IMR-90 (cell line): Measurements from ENCODE around the gene ASF1B. TPM values are rescaled to one million over a fixed set of nuclear protein-coding genes. Genes with fewer than 3 reads are reported as not detected.

Source experiments
- ATAC-seq: fragments of 200-7000 bp; cut with Tn5 transposase; 2 replicates; pipeline ENCODE4 v1.9.1; 2020; ENCODE audit warnings: low read depth, mild to moderate bottlenecking, moderate library complexity
- BruUV-seq: library from RNA; stranded (reverse); fragments of 400-500 nt; replicated peaks from 2 replicates; lab custom pipeline; 2021; lab: Mats Ljungman, UMichigan
- CTCF ChIA-PET: fragments of 300-600 bp; formaldehyde crosslinking; extraction: SDS; loops from one replicate; lab custom pipeline; 2021; ENCODE audit warnings: antibody characterized with exemption; lab: Yijun Ruan, JAX
- POLR2A ChIA-PET: fragments of 300-600 bp; sonication (Branson Sonifier 250); formaldehyde crosslinking; loops from one replicate; lab custom pipeline; 2022; ENCODE audit warnings: antibody characterized with exemption; ENCODE audit not compliant: unreplicated experiment; lab: Charles Lee
- DNase-seq: peaks from one replicate; pipeline ENCODE4 v3.0.0; 2013
- H2AFZ ChIP-seq: replicated peaks from 2 replicates; pipeline ENCODE3; 2013; ENCODE audit warnings: low read length, mild to moderate bottlenecking; ENCODE audit not compliant: poor library complexity
- H2AK5ac ChIP-seq: 2 replicates; pipeline ENCODE4 v1.6.1; 2013; ENCODE audit warnings: low read depth, low read length, inconsistent platforms
- H2AK9ac ChIP-seq: replicated peaks from 2 replicates; pipeline ENCODE3; 2013; ENCODE audit warnings: mild to moderate bottlenecking, low read depth, low read length, moderate library complexity; ENCODE audit not compliant: poor library complexity
- H2BK120ac ChIP-seq: 2 replicates; pipeline ENCODE4 v1.6.1; 2013; ENCODE audit warnings: low read depth, low read length, inconsistent platforms
- H2BK15ac ChIP-seq: 3 replicates; pipeline ENCODE4 v1.6.1; 2013; ENCODE audit warnings: low read depth, low read length, inconsistent platforms
- H2BK20ac ChIP-seq: 2 replicates; pipeline ENCODE4 v1.6.1; 2013; ENCODE audit warnings: low read depth, mild to moderate bottlenecking, inconsistent platforms, low read length, moderate library complexity
- H2BK5ac ChIP-seq: 2 replicates; pipeline ENCODE4 v1.6.1; 2013; ENCODE audit warnings: mild to moderate bottlenecking, low read depth, low read length, inconsistent platforms; ENCODE audit not compliant: poor library complexity, severe bottlenecking
- H3K14ac ChIP-seq: replicated peaks from 2 replicates; pipeline ENCODE4 v1.6.1; 2013; ENCODE audit warnings: low read depth, low read length, inconsistent platforms
- H3K18ac ChIP-seq: 2 replicates; pipeline ENCODE4 v1.6.1; 2013; ENCODE audit warnings: low read depth, low read length, control low read depth
- H3K23ac ChIP-seq: 2 replicates; pipeline ENCODE4 v1.6.1; 2013; ENCODE audit warnings: low read depth, low read length, inconsistent platforms
- H3K27ac ChIP-seq: 2 replicates; pipeline ENCODE4 v1.5.1; 2013; ENCODE audit warnings: mild to moderate bottlenecking, control low read depth, low read length; ENCODE audit not compliant: insufficient read depth
- H3K27me3 ChIP-seq: 2 replicates; pipeline ENCODE4 v1.6.1; 2013; ENCODE audit warnings: low read length; ENCODE audit not compliant: control insufficient read depth, insufficient read depth
- H3K36me3 ChIP-seq: 2 replicates; pipeline ENCODE4 v1.6.1; 2013; ENCODE audit warnings: low read length, mixed read lengths; ENCODE audit not compliant: control insufficient read depth, insufficient read depth
- H3K4ac ChIP-seq: 2 replicates; pipeline ENCODE4 v1.6.1; 2013; ENCODE audit warnings: low read depth, low read length, inconsistent platforms
- H3K4me1 ChIP-seq: 2 replicates; pipeline ENCODE4 v1.6.1; 2013; ENCODE audit warnings: low read length, mixed read lengths; ENCODE audit not compliant: control insufficient read depth, insufficient read depth
- H3K4me2 ChIP-seq: 2 replicates; pipeline ENCODE4 v1.6.1; 2013; ENCODE audit warnings: low read depth, mild to moderate bottlenecking, control low read depth, low read length, moderate library complexity
- H3K4me3 ChIP-seq: 2 replicates; pipeline ENCODE4 v1.5.1; 2013; ENCODE audit warnings: low read depth, mild to moderate bottlenecking, control low read depth, low read length, moderate library complexity; ENCODE audit not compliant: insufficient read depth
- H3K56ac ChIP-seq: 2 replicates; pipeline ENCODE4 v1.6.1; 2013; ENCODE audit warnings: low read length, inconsistent platforms; ENCODE audit not compliant: insufficient read depth; ENCODE audit errors: extremely low read depth
- H3K79me1 ChIP-seq, 2 experiments: 2 replicates each; pipeline ENCODE4 v1.6.1; 2013; ENCODE audit warnings: low read length in 2 of 2, inconsistent platforms in 1 of 2, low read depth in 1 of 2
- H3K9ac ChIP-seq: 2 replicates; pipeline ENCODE4 v1.6.1; 2013; ENCODE audit warnings: low read depth, low read length, control low read depth
- H3K9me1 ChIP-seq: 2 replicates; pipeline ENCODE4 v1.6.1; 2013; ENCODE audit warnings: low read length, inconsistent platforms; ENCODE audit not compliant: insufficient read depth
- H3K9me3 ChIP-seq: 2 replicates; pipeline ENCODE4 v1.6.1; 2013; ENCODE audit warnings: low read length; ENCODE audit not compliant: control insufficient read depth, insufficient read depth
- H4K20me1 ChIP-seq: 2 replicates; pipeline ENCODE4 v1.6.1; 2013; ENCODE audit warnings: low read length, inconsistent platforms; ENCODE audit not compliant: insufficient read depth
- H4K5ac ChIP-seq: 2 replicates; pipeline ENCODE4 v1.6.1; 2013; ENCODE audit warnings: mild to moderate bottlenecking, low read depth, low read length, control low read depth
- H4K8ac ChIP-seq, 2 experiments: 2 replicates each; pipeline ENCODE4 v1.6.1; 2013; ENCODE audit warnings: low read depth in 2 of 2, low read length in 2 of 2, control low read depth in 1 of 2, inconsistent platforms in 1 of 2
- H4K91ac ChIP-seq: 2 replicates; pipeline ENCODE4 v1.6.1; 2013; ENCODE audit warnings: low read depth, low read length, inconsistent platforms; ENCODE audit not compliant: insufficient read depth
- MAFK ChIP-seq: IDR thresholded peaks from 2 replicates; pipeline ENCODE4 v1.6.1; 2012; ENCODE audit warnings: low read depth, low read length, improper control_type of control experiment
- MAZ ChIP-seq: IDR thresholded peaks from 2 replicates; pipeline ENCODE4 v1.6.1; 2012; ENCODE audit warnings: low read depth, mild to moderate bottlenecking, low read length, improper control_type of control experiment, moderate library complexity, borderline replicate concordance
- NFE2L2 ChIP-seq: fragments of 150-350 bp; IDR thresholded peaks from 2 replicates; pipeline ENCODE4 v1.6.1; 2016; ENCODE audit warnings: low read depth, mild to moderate bottlenecking, low read length
- SMC3 ChIP-seq: fragments of 150-350 bp; IDR thresholded peaks from 2 replicates; pipeline ENCODE4 v1.6.1; 2016; ENCODE audit warnings: low read depth, mild to moderate bottlenecking, antibody characterized with exemption, low read length, moderate library complexity
- WGBS, 2 experiments: methylation state at CpG; one replicate each; pipeline versions ENCODE4 v1.1.5 to v1.1.7; 2013; ENCODE audit warnings: missing lambda C conversion rate in 2 of 2; ENCODE audit not compliant: insufficient read length in 1 of 2; ENCODE audit errors: extremely low coverage in 2 of 2; 5-methylcytosine and 5-hydroxymethylcytosine counted together
- dilution Hi-C: fragments of 300-500 bp; cut with HindIII; formaldehyde crosslinking; loops from one replicate; pipeline ENCODE4 v1.14.3; 2018; ENCODE audit warnings: low sequenced_read_pairs; ENCODE audit not compliant: unreplicated experiment
- in situ Hi-C: fragments of 300-500 bp; cut with MboI; formaldehyde crosslinking; loops from 3 replicates; pipeline ENCODE4 v1.14.3; 2019; ENCODE audit warnings: low sequenced_read_pairs, inconsistent platforms, mixed read lengths
- intact Hi-C: fragments of 100-400 bp; cut with micrococcal nuclease; formaldehyde crosslinking; loops from 2 replicates; pipeline ENCODE4 v1.10.0; 2022
- polyA plus RNA-seq, 3 experiments: library from polyadenylated mRNA; depleted of rRNA; stranded (reverse); fragments of >200 nt; gene quantifications; 2 replicates each; pipeline ENCODE4 v1.2.3, GENCODE V29; 2012; ENCODE audit warnings: low replicate concordance in 1 of 3
- total RNA-seq: library from RNA; depleted of rRNA; stranded (reverse); fragments of >200 nt; gene quantifications from 2 replicates; pipeline ENCODE4 v1.2.3, GENCODE V29; 2012

Gene ASF1B
- total and polyA plus RNA-seq, 2 of the 4 experiments (the other 2 are of a cell fraction): 10.4 to 12.1 TPM

DNA sequence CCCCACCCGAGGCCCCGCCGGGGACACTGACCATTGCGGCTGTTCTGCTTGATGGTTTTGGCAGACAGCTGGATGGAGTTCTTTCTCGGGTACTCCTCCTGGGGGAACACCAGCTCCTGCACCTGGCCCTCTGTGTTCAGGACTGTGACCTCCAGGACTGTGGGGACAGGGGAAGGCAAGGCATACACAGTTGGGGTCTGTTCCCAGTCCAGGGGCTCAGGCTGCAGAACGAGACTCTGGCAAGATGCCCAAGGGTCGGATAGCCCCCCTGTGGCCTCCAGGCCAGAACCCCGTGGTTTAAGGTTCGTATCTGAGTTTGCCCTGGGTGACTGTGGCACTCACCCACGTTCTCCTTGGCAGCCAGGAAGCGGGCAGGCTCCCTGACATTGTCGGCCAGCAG, 22.7 kb upstream of the ASF1B start:
- no peak overlapping the region for H2BK120ac ChIP-seq
- H3K18ac ChIP-seq: no peak overlapping the region
- no peak overlapping the region for H2BK5ac ChIP-seq
- no peaks in the 10 kb centered on the region for H3K79me1 ChIP-seq
- H2AK9ac ChIP-seq: no peak overlapping the region
- no peak overlapping the region for H2AFZ ChIP-seq
- H2AK5ac ChIP-seq: no peak overlapping the region
- no peak overlapping the region for H3K56ac ChIP-seq
- no peaks in the 10 kb centered on the region for H3K4me1 ChIP-seq
- in situ Hi-C loops (no loop called here), intact Hi-C loops (no loop called here), dilution Hi-C loops (no loop called here)
- H3K9me1 ChIP-seq: no peaks in the 10 kb centered on the region
- no peaks in the 10 kb centered on the region for H3K27me3 ChIP-seq
- H3K4me3 ChIP-seq: no peak overlapping the region
- TF ChIP-seq SMC3 (no peak), NFE2L2 (no peak), MAZ (no peak), MAFK (no peak)
- H4K5ac ChIP-seq: no peak overlapping the region
- H3K23ac ChIP-seq: no peak overlapping the region
- no peak overlapping the region for H3K9ac ChIP-seq
- 69% methylated on average over 6 of the region's 12 CpGs; no CpG with 5 or more reads in 1 of the 2 experiments for WGBS, 2 experiments
- H4K20me1 ChIP-seq: no peaks in the 10 kb centered on the region
- ATAC-seq (no peak), DNase-seq (no peak)
- no peaks in the 10 kb centered on the region for H3K9me3 ChIP-seq
- H4K91ac ChIP-seq: no peak overlapping the region
- no peak overlapping the region for H2BK15ac ChIP-seq
- no peak overlapping the region for H3K27ac ChIP-seq
- POLR2A ChIA-PET: no interaction called here
- CTCF ChIA-PET: interaction anchor here (1.9 kb wide), 1 partner anchor 11 kb away, joined by 5 read pairs; no protein-coding TSS in a partner anchor
- no peak overlapping the region for H3K4me2 ChIP-seq
- H2BK20ac ChIP-seq: no peak overlapping the region
- no peak overlapping the region for H4K8ac ChIP-seq
- no peak overlapping the region for H3K4ac ChIP-seq
- H3K36me3 ChIP-seq: peaks cover 9% of the 10 kb centered on the region
- H3K14ac ChIP-seq: no peak overlapping the region
- BruUV-seq: no TSS peak
